Lower leg skin (tissue), 4 donors: Measurements from ENCODE around the gene OR6C70. TPM values are rescaled to one million over a fixed set of nuclear protein-coding genes. Genes with fewer than 3 reads are reported as not detected.

Experiments used
- DNase-seq, 2 donors: peaks; one replicate each; pipeline ENCODE4 v3.0.0-alpha.2; 2019; ENCODE audit warnings: low spot score in 2 of 2
- H3K4me3 ChIP-seq: fragments of 200-600 bp; sonication (generic); 2 replicates; pipeline ENCODE4 v1.5.1; 2017; ENCODE audit warnings: mild to moderate bottlenecking, low read depth; ENCODE audit not compliant: poor library complexity, severe bottlenecking
- POLR2A ChIP-seq, 2 donors: fragments of 450-650 bp; IDR thresholded peaks; one replicate each; pipeline ENCODE4 v1.6.1; 2016 to 2017; ENCODE audit warnings: antibody characterized with exemption in 2 of 2, mild to moderate bottlenecking in 1 of 2, moderate library complexity in 1 of 2
- WGBS, 2 donors: methylation state at CpG; one replicate each; pipeline ENCODE4 v1.1.5; 2018; 5-methylcytosine and 5-hydroxymethylcytosine counted together
- intact Hi-C: fragments of 100-400 bp; cut with DNase I; formaldehyde crosslinking; loops from one replicate; pipeline ENCODE4 v1.15.0; 2023; ENCODE audit warnings: low total_unique reads
- total RNA-seq, 4 donors: library from RNA; depleted of rRNA; stranded (reverse); fragments of >200 nt; gene quantifications; one replicate each; pipeline ENCODE4 v1.1.0, GENCODE V29; 2016
- TF ChIP-seq, protein P1 (sequence below), 3 donors: fragments of 450-650 bp; IDR thresholded peaks; one replicate each; pipeline ENCODE4 v1.5.1; 2016; ENCODE audit warnings: antibody characterized with exemption in 3 of 3, mild to moderate bottlenecking in 3 of 3, moderate library complexity in 2 of 3

The OR6C70 gene
- not detected for total RNA-seq

DNA sequence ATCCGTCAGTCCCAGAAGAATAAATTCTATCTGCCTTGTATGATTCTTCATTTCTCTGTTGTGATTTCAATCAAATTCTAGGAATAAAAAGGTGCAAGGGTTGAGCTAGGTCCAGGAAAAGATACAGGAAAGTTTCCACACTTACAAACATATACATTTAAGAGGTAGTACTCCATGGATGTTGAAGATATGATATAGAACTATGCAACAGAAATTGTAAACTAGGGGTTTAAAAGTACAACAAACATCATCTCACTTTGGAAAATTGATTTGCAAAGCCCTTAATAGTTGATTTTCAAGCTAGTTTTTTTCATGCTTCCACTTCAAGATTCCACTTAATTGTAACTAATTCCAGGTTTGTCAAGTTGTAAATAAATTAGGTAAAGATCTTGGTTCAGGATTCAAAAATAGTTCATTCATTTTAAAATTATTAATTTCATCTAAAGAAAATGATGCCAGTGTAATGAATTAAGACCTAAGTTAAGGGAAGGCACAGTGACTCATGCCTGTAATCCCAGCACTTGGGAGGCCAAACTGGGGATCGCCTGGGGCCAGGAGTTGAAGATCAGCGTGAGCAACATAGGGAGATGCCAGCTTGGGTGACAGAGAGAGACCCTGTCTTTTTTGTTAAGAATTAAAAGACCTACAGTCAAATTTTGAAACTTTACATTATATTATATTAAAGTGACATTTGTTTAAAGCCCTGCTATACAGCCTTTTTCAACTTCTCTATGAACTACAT, at the start of gene OR6C70:
Gene OR6C70, minus strand, starts transcription at position 51 of the 742 bp plus-strand sequence. Its CDS starts 0 bp downstream, at position 51.
- intact Hi-C loops, result no loop called here
- no peak within 1 kb of the TSS for H3K4me3 ChIP-seq

DNA sequence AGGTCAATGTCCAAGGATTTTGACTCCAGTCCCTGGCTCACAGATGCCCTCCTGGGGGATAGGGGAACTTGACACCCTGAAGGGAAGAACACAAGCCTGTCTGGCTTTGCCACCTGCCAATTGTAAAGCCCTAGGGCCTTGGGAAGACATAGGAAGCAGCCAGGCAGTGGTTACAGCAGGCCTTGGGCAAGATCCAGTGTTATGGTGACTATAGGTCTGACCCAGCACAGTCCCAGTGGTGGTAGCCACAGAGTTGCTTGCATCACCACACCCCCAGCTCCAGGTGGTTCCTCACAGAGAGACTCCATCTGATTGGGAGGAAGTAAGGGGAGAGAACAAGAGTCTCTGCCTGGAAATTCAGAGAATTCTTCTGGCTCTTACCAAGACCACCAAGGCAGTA, 46.5 kb upstream of the OR6C70 start:
- intact Hi-C loops, result no loop called here
- TF ChIP-seq POLR2A (IDR thresholded peaks at IDR 0.05), result no peak
- TF ChIP-seq, protein P1, sequence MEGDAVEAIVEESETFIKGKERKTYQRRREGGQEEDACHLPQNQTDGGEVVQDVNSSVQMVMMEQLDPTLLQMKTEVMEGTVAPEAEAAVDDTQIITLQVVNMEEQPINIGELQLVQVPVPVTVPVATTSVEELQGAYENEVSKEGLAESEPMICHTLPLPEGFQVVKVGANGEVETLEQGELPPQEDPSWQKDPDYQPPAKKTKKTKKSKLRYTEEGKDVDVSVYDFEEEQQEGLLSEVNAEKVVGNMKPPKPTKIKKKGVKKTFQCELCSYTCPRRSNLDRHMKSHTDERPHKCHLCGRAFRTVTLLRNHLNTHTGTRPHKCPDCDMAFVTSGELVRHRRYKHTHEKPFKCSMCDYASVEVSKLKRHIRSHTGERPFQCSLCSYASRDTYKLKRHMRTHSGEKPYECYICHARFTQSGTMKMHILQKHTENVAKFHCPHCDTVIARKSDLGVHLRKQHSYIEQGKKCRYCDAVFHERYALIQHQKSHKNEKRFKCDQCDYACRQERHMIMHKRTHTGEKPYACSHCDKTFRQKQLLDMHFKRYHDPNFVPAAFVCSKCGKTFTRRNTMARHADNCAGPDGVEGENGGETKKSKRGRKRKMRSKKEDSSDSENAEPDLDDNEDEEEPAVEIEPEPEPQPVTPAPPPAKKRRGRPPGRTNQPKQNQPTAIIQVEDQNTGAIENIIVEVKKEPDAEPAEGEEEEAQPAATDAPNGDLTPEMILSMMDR (IDR thresholded peaks at IDR 0.05), result no peak
- DNase-seq, result no peak
- H3K4me3 ChIP-seq, result no peak overlapping the region

More for the DNA sequence above, at the start of gene OR6C70:
- TF ChIP-seq POLR2A (IDR thresholded peaks at IDR 0.05), result no peak
- TF ChIP-seq, protein P1 (IDR thresholded peaks at IDR 0.05), result no peak
- no peak for DNase-seq
- 56 to 66% methylated on average over 3 of the region's 3 CpGs for WGBS, 2 donors

DNA sequence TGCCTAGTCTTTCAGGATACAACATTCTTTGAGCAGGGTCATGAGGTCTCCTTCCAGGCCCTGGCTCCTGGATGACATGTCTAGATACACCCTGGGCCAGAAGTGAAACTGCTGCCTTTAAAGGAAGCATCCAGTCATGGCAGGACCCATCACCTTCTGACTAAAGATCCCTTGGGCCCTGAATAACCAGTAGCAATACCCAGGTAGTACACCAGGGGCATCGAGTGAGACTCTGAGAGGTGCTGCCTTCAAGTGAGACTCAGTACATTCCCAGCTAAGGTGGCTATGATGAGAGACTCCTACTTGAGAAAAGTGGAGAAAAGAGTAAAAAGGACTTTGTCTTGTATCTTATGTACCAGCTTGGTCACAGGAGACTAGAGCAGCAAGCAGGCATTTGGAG, 45.8 kb upstream of the OR6C70 start:
- DNase-seq, result no peak
- TF ChIP-seq POLR2A (IDR thresholded peaks at IDR 0.05), result no peak
- TF ChIP-seq, protein P1 (IDR thresholded peaks at IDR 0.05), result no peak
- WGBS, 2 donors, result 71 to 88% methylated on average over 1 of the region's 1 CpG
- intact Hi-C loops, result no loop called here
- H3K4me3 ChIP-seq, result no peak overlapping the region

DNA sequence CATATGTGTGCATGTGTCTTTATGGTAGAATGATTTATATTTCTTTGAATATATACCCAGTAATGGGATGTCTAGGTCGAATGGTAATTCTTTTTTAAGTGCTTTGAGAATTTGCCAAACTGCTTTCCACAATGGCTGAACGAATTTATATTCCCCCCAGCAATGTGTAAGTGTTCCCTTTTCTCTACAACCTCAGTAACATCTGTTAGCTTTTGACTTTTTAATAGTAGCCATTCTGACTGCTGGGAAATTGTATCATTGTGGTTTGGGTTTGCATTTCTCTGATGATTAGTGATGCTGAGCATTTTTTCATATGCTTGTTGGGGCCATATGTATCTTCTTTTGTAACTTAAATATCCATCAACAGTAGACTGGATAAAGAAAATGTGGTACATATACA, 31.7 kb upstream of the OR6C70 start:
- no peak for DNase-seq
- WGBS, 2 donors, result 18 to 32% methylated on average over 2 of the region's 2 CpGs
- intact Hi-C loops, result no loop called here
- no peak for TF ChIP-seq POLR2A (IDR thresholded peaks at IDR 0.05)
- TF ChIP-seq, protein P1 (IDR thresholded peaks at IDR 0.05), result no peak
- no peak overlapping the region for H3K4me3 ChIP-seq

DNA sequence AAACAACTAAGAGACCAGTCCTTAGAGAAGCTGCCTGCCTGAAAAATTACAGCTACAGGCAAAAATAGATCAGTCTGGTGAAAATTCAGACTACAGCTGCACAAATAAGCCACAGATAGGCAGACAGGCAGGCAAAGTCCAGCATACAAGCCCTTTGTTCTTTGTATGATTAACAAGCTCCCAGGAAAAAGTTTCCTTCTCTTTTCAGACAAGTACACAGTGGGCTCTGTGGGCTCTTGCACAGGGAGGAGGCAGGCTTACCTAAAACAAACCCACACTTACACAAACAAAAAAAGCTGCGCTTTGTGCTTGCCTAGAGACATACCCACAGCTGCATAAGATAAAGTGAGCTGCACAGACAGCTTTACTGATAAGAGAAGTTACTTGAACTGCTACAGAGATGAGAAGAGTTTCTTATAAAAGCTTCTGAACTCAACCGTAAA, 29.9 kb upstream of the OR6C70 start:
- H3K4me3 ChIP-seq, result no peak overlapping the region
- 57 to 72% methylated on average over 2 of the region's 2 CpGs for WGBS, 2 donors
- TF ChIP-seq POLR2A (IDR thresholded peaks at IDR 0.05), result no peak
- TF ChIP-seq, protein P1 (IDR thresholded peaks at IDR 0.05), result no peak
- DNase-seq, result no peak
- intact Hi-C loops, result no loop called here

DNA sequence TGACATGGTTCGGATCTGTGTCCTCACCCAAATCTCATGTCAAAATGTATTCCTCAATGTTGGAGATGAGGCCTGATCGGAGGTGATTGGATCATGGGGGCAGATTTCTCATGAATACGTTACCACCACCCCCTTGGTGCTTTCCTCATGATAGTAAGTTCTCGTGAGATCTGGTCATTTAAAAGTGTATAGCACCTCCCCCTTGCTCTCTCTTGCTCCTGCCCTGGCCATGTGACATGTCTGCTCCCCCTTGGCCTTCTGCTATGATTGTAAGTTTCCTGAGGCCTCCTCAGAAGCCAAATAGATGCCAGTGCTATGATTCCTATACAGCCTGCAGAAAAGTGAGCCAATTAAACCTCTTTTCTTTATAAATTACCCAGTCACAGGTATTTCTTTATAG, 29.3 kb upstream of the OR6C70 start:
- WGBS, 2 donors, result 68 to 81% methylated on average over 4 of the region's 4 CpGs
- intact Hi-C loops, result no loop called here

More for the DNA sequence above, 29.3 kb upstream of the OR6C70 start:
- TF ChIP-seq, protein P1 (IDR thresholded peaks at IDR 0.05), result no peak
- TF ChIP-seq POLR2A (IDR thresholded peaks at IDR 0.05), result no peak
- H3K4me3 ChIP-seq, result no peak overlapping the region
- no peak for DNase-seq
